Measurements from ENCODE around the gene BAIAP2. TPM values are rescaled to one million over a fixed set of nuclear protein-coding genes. Genes with fewer than 3 reads are reported as not detected.

The BAIAP2 gene
- total and polyA plus RNA-seq, 3 experiments from 2014 or later, result 5.3 to 8.8 (median 6.6) TPM

DNA sequence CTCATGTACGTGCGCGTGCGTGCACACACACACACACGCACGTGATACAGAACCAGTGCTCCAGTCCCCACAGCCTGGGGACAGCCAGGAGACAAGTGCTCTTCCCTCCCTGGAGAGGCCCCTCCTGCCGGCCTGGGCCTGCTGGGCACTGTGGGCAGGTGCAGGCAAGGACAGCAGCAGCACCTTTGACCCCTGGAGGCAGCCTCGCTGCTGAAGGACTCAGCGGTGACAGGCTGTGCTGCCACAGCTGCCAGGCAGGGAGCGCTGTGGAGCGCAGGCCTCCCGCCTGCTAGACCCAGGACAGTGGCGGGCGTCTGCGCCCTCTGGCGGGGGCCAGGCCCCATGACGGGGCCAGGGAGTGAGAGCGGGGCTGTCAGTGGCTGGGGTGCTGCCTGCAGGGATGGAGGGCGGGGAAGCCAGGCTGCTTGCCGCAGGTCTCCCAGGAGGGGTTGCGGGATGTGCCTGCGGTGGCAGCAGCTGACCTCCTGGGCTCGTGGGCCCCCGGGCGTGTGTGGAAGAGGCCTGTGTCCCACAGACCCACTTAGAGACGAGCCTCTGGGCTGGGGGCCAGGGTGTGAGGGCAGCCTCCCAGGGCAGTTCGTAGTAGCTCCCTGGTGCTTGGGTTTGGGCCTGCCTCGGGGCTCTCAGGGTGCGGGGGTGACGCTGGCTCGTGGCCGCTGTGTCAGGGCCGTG, 66.8 kb downstream of the BAIAP2 start:
- H3K9me3 ChIP-seq (ENCODE audit: low read length), result no peaks in the 10 kb centered on the region
- DNase-seq, result peak; percentile 82 to 91 (median 85)
- peaks cover 23% of the 10 kb centered on the region for H3K4me1 ChIP-seq (ENCODE audit: insufficient read depth, low read length)
- peaks cover 0 to 1% of the 10 kb centered on the region in 2 donors for H3K27me3 Mint-ChIP-seq
- H3K36me3 ChIP-seq (ENCODE audit: insufficient read depth, low read length), result no peaks in the 10 kb centered on the region
- H3K36me3 Mint-ChIP-seq, result no peaks in the 10 kb centered on the region
- no peak overlapping the region for H3K4me3 Mint-ChIP-seq
- H3K4me3 ChIP-seq (ENCODE audit: low read length), result no peak overlapping the region
- ChIA-PET POLR2A (no interaction called here), CTCF (interaction anchor here (0.6 to 2.5 kb wide), 18 partner anchors 14 to 675 kb away, joined by 3 to 42 read pairs (median 3); no protein-coding TSS in a partner anchor)
- no peaks in the 10 kb centered on the region for H3K27me3 ChIP-seq (ENCODE audit: insufficient read depth, low read length, poor library complexity, severe bottlenecking)
- H3K9me3 Mint-ChIP-seq, result no peaks in the 10 kb centered on the region
- H3K27ac Mint-ChIP-seq, result no peak overlapping the region
- H3K27ac ChIP-seq (ENCODE audit: low read depth, low read length), result no peak overlapping the region
- peaks cover 3 to 19% (median 6%) of the 10 kb centered on the region in 3 donors for H3K4me1 Mint-ChIP-seq

- Mint-ChIP-seq H3K4me1 (peaks cover 0 to 13% (median 3%) of the 10 kb centered on the region in 3 donors), H3K27ac (no peak overlapping the region), H3K27me3 (peaks cover 0 to 1% of the 10 kb centered on the region in 2 donors), H3K4me3 (no peak overlapping the region), H3K9me3 (no peaks in the 10 kb centered on the region), H3K36me3 (no peaks in the 10 kb centered on the region)
- Histone ChIP-seq H3K36me3 (ENCODE audit: insufficient read depth, low read length) (no peaks in the 10 kb centered on the region), H3K4me3 (ENCODE audit: low read length) (no peak overlapping the region), H3K4me1 (ENCODE audit: insufficient read depth, low read length) (peaks cover 17% of the 10 kb centered on the region), H3K27me3 (ENCODE audit: insufficient read depth, low read length, poor library complexity, severe bottlenecking) (no peaks in the 10 kb centered on the region), H3K9me3 (ENCODE audit: low read length) (no peaks in the 10 kb centered on the region), H3K27ac (ENCODE audit: low read depth, low read length) (no peak overlapping the region)
- CTCF ChIA-PET, result interaction anchor here (0.8 to 2.5 kb wide), 12 partner anchors 24 to 114 kb away, joined by 3 to 42 read pairs (median 4); no protein-coding TSS in a partner anchor
- POLR2A ChIA-PET, result no interaction called here
- DNase-seq, result no peak
Measured at GRCh38 chr17:81102352-81102751, 67.4 kb downstream of the BAIAP2 start.

- no peaks in the 10 kb centered on the region for H3K27me3 ChIP-seq (ENCODE audit: insufficient read depth, low read length, poor library complexity, severe bottlenecking)
- Mint-ChIP-seq H3K27me3 (peaks cover 0 to 1% of the 10 kb centered on the region in 2 donors), H3K9me3 (no peaks in the 10 kb centered on the region), H3K27ac (no peak overlapping the region), H3K4me3 (no peak overlapping the region), H3K4me1 (peaks cover 0 to 8% (median 2%) of the 10 kb centered on the region in 3 donors), H3K36me3 (no peaks in the 10 kb centered on the region)
- H3K9me3 ChIP-seq (ENCODE audit: low read length), result no peaks in the 10 kb centered on the region
- no peak for DNase-seq
- no peaks in the 10 kb centered on the region for H3K36me3 ChIP-seq (ENCODE audit: insufficient read depth, low read length)
- ChIA-PET CTCF (interaction anchor here (0.8 to 2.5 kb wide), 4 partner anchors 81 to 675 kb away, joined by 3 to 42 read pairs (median 10); no protein-coding TSS in a partner anchor), POLR2A (no interaction called here)
- H3K4me3 ChIP-seq (ENCODE audit: low read length), result no peak overlapping the region
- no peak overlapping the region for H3K27ac ChIP-seq (ENCODE audit: low read depth, low read length)
- H3K4me1 ChIP-seq (ENCODE audit: insufficient read depth, low read length), result peaks cover 12% of the 10 kb centered on the region
Measured at GRCh38 chr17:81102869-81103268, 67.9 kb downstream of the BAIAP2 start.

DNA sequence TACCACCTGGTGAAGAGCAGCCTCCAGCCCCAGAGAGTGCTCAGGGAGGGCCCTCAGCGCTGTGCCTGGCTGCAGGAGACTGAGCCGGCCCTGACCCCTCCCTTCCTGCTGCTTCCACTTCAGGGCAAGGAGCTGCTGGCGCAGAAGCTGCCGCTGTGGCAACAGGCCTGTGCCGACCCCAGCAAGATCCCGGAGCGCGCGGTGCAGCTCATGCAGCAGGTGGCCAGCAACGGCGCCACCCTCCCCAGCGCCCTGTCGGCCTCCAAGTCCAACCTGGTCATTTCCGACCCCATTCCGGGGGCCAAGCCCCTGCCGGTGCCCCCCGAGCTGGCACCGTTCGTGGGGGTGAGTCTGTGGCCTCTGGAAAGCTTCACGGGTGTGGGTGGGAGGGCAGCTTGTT, 68.4 kb downstream of the BAIAP2 start:
- Histone ChIP-seq H3K36me3 (ENCODE audit: insufficient read depth, low read length) (no peaks in the 10 kb centered on the region), H3K9me3 (ENCODE audit: low read length) (no peaks in the 10 kb centered on the region), H3K4me1 (ENCODE audit: insufficient read depth, low read length) (peaks cover 7% of the 10 kb centered on the region), H3K4me3 (ENCODE audit: low read length) (no peak overlapping the region), H3K27ac (ENCODE audit: low read depth, low read length) (no peak overlapping the region), H3K27me3 (ENCODE audit: insufficient read depth, low read length, poor library complexity, severe bottlenecking) (no peaks in the 10 kb centered on the region)
- no peak for DNase-seq
- Mint-ChIP-seq H3K36me3 (no peaks in the 10 kb centered on the region), H3K27me3 (peaks cover 0 to 1% of the 10 kb centered on the region in 2 donors), H3K9me3 (no peaks in the 10 kb centered on the region), H3K27ac (no peak overlapping the region), H3K4me1 (peaks cover 0 to 5% (median 2%) of the 10 kb centered on the region in 3 donors), H3K4me3 (no peak overlapping the region)
- CTCF ChIA-PET, result interaction anchor here (1.0 to 2.5 kb wide), 3 partner anchors 81 to 675 kb away, joined by 3 to 42 read pairs (median 17); no protein-coding TSS in a partner anchor
- POLR2A ChIA-PET, result no interaction called here

DNA sequence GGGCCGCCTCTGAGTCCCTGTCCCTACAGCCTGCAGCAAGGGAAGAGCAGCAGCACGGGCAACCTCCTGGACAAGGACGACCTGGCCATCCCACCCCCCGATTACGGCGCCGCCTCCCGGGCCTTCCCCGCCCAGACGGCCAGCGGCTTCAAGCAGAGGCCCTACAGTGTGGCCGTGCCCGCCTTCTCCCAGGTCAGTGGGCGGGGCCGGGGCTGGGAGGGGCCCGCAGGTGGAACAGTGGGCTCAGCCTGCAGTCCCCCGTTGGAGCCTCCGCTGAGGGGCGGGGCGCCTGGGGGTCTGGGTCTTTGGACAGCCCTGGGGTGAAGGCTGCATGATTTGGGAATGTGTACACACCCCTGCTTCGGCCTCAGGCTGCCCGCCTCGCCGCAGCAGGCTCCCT, 71.8 kb downstream of the BAIAP2 start:
- Histone ChIP-seq H3K36me3 (ENCODE audit: insufficient read depth, low read length) (no peaks in the 10 kb centered on the region), H3K27me3 (ENCODE audit: insufficient read depth, low read length, poor library complexity, severe bottlenecking) (no peaks in the 10 kb centered on the region), H3K4me3 (ENCODE audit: low read length) (no peak overlapping the region), H3K4me1 (ENCODE audit: insufficient read depth, low read length) (no peaks in the 10 kb centered on the region), H3K27ac (ENCODE audit: low read depth, low read length) (no peak overlapping the region), H3K9me3 (ENCODE audit: low read length) (no peaks in the 10 kb centered on the region)
- Mint-ChIP-seq H3K36me3 (no peaks in the 10 kb centered on the region), H3K9me3 (no peaks in the 10 kb centered on the region), H3K27me3 (peaks cover 0 to 1% of the 10 kb centered on the region in 2 donors), H3K4me1 (peaks cover 0 to under 1% (median 0%) of the 10 kb centered on the region in 3 donors), H3K27ac (no peak overlapping the region), H3K4me3 (no peak overlapping the region)
- ChIA-PET POLR2A (no interaction called here), CTCF (interaction anchor here (1.4 kb wide), 1 partner anchor 87 kb away, joined by 3 read pairs; no protein-coding TSS in a partner anchor)
- no peak for DNase-seq

DNA sequence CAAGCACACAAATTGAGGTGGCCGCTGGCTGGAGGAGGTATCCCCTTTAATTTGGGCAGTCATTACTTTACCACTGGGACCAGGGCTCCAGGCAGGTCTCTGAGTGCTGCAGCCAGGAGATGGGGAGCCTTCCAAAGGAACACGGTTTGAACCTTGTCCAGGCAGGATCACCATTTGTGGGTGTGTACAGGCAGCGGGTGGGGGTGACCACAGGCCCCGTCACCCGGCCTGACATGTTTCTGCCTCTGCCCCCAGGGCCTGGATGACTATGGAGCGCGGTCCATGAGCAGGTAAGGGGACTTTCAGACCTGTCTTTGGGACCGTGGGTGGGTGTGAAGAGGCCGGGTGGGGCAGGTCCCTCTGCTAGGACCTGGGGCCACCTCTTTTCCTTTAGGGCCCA, 73.3 kb downstream of the BAIAP2 start:
- Histone ChIP-seq H3K4me1 (ENCODE audit: insufficient read depth, low read length) (no peaks in the 10 kb centered on the region), H3K9me3 (ENCODE audit: low read length) (no peaks in the 10 kb centered on the region), H3K27me3 (ENCODE audit: insufficient read depth, low read length, poor library complexity, severe bottlenecking) (no peaks in the 10 kb centered on the region), H3K36me3 (ENCODE audit: insufficient read depth, low read length) (no peaks in the 10 kb centered on the region), H3K4me3 (ENCODE audit: low read length) (no peak overlapping the region), H3K27ac (ENCODE audit: low read depth, low read length) (no peak overlapping the region)
- ChIA-PET POLR2A (no interaction called here), CTCF (no interaction called here)
- Mint-ChIP-seq H3K9me3 (no peaks in the 10 kb centered on the region), H3K4me3 (no peak overlapping the region), H3K27ac (no peak overlapping the region), H3K4me1 (no peaks in the 10 kb centered on the region), H3K27me3 (peaks cover 0 to 2% of the 10 kb centered on the region in 2 donors), H3K36me3 (no peaks in the 10 kb centered on the region)
- DNase-seq, result no peak

DNA sequence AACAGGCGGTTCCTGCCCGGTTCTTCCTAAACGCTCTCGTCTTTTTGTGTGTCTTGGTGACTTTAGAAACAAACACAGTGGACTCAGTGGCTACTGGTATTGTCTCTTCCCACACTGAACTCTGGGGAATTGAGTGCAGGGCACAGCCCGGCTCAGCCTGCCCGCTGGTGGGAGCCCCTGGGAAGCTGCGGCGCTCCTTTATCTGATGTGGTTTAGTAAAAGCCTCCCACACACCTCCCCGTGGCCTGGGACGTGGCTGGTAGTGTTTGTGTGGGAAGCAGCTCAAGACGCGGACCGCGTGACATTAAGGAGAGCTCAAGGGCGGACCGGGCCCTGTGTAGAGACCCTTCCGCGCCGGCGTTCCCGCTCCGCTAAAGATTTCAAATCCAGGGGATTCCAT, 75.0 kb downstream of the BAIAP2 start:
- Histone ChIP-seq H3K27me3 (ENCODE audit: insufficient read depth, low read length, poor library complexity, severe bottlenecking) (no peaks in the 10 kb centered on the region), H3K4me1 (ENCODE audit: insufficient read depth, low read length) (no peaks in the 10 kb centered on the region), H3K36me3 (ENCODE audit: insufficient read depth, low read length) (no peaks in the 10 kb centered on the region), H3K4me3 (ENCODE audit: low read length) (no peak overlapping the region), H3K9me3 (ENCODE audit: low read length) (no peaks in the 10 kb centered on the region), H3K27ac (ENCODE audit: low read depth, low read length) (no peak overlapping the region)
- H3K36me3 Mint-ChIP-seq, result no peaks in the 10 kb centered on the region
- H3K4me1 Mint-ChIP-seq, result no peaks in the 10 kb centered on the region
- ChIA-PET CTCF (no interaction called here), POLR2A (no interaction called here)
- no peak for DNase-seq
- no peak overlapping the region for H3K4me3 Mint-ChIP-seq
- H3K27ac Mint-ChIP-seq, result no peak overlapping the region
- peaks cover 0 to 2% of the 10 kb centered on the region in 2 donors for H3K27me3 Mint-ChIP-seq
- no peaks in the 10 kb centered on the region for H3K9me3 Mint-ChIP-seq

DNA sequence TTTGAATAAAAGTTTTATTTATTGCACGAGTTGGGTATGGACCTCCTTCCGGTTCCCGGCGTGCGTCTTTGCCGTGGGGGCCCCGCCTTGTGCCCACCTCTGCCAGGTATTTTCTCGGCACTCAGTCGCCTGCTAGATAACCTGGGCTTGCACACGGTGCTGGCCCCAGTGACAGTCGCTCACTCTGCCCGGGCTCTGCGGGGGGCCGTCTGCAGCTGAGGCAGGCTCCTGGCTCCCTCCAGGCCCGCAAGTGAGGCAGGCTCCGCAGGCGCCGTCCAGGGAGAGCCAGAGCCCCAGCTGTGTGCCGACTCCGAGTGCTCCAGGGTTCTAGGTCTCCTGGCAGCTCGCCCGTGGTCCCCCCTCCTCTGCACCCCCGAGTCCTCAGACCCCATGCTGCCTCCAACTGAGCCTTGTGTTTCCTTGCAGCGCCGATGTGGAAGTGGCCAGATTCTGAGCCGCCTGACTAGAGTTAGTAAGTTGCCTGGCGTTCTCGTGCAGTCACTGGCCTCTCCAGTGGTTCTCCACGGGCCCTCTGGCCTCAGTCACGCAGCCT, 75.6 kb downstream of the BAIAP2 start:
- no peaks in the 10 kb centered on the region for H3K36me3 Mint-ChIP-seq

More for the DNA sequence above, 75.6 kb downstream of the BAIAP2 start:
- no peak overlapping the region for H3K27ac Mint-ChIP-seq
- Histone ChIP-seq H3K27ac (ENCODE audit: low read depth, low read length) (no peak overlapping the region), H3K9me3 (ENCODE audit: low read length) (no peaks in the 10 kb centered on the region), H3K36me3 (ENCODE audit: insufficient read depth, low read length) (no peaks in the 10 kb centered on the region), H3K4me1 (ENCODE audit: insufficient read depth, low read length) (no peaks in the 10 kb centered on the region), H3K27me3 (ENCODE audit: insufficient read depth, low read length, poor library complexity, severe bottlenecking) (no peaks in the 10 kb centered on the region), H3K4me3 (ENCODE audit: low read length) (no peak overlapping the region)
- no peaks in the 10 kb centered on the region for H3K9me3 Mint-ChIP-seq
- CTCF ChIA-PET, result no interaction called here
- peak overlapping the region in 1 of 7 donors; percentile 72 for H3K4me3 Mint-ChIP-seq
- no peaks in the 10 kb centered on the region for H3K4me1 Mint-ChIP-seq
- H3K27me3 Mint-ChIP-seq, result peaks cover 0 to 2% of the 10 kb centered on the region in 2 donors
- DNase-seq, result no peak
- POLR2A ChIA-PET, result no interaction called here
